Activated naive CD8-positive, alpha-beta T cell treated with anti-CD3 and anti-CD28 coated beads, Interleukin-2, amount 10 ng/mL, durations not matched to agents 7 days and 5 days (primary cell): Measurements from ENCODE around the gene GPS1. TPM values are rescaled to one million over a fixed set of nuclear protein-coding genes. Genes with fewer than 3 reads are reported as not detected.
"Not testable (repeated sequence)": the region's sequence is repeated elsewhere in the genome, so short reads cannot be mapped to it uniquely, and the experiment has no call there.

Experiments used
- ATAC-seq: fragments of 150-1000 bp; cut with Tn5 transposase; one replicate; pipeline ENCODE4 v1.10.0; 2021; ENCODE audit warnings: low read depth, moderate library complexity
- POLR2A ChIA-PET: fragments of 350-600 bp; sonication (Branson Sonifier 250); formaldehyde crosslinking; loops from one replicate; lab custom pipeline; 2021; ENCODE audit warnings: antibody characterized with exemption; lab: Charles Lee
- DNase-seq: peaks from one replicate; pipeline ENCODE4 v3.0.0; 2021
- H3K27ac Mint-ChIP-seq: one replicate; pipeline ENCODE4 v1.8.0; 2022; ENCODE audit warnings: mild to moderate bottlenecking, mixed read lengths
- H3K27me3 Mint-ChIP-seq: one replicate; pipeline ENCODE4 v1.8.0; 2022; ENCODE audit warnings: mild to moderate bottlenecking, moderate library complexity, mixed read lengths
- H3K36me3 Mint-ChIP-seq: one replicate; pipeline ENCODE4 v1.8.0; 2021; ENCODE audit warnings: mild to moderate bottlenecking, mixed read lengths
- H3K4me1 Mint-ChIP-seq: one replicate; pipeline ENCODE4 v1.8.0; 2021; ENCODE audit warnings: mixed read lengths
- H3K4me3 Mint-ChIP-seq: one replicate; pipeline ENCODE4 v1.8.0; 2022; ENCODE audit warnings: mild to moderate bottlenecking, moderate library complexity, mixed read lengths
- H3K9me3 Mint-ChIP-seq: one replicate; pipeline ENCODE4 v1.8.0; 2021; ENCODE audit warnings: mixed read lengths
- total RNA-seq, 2 experiments: library from RNA; stranded (reverse); gene quantifications; one replicate each; pipeline ENCODE4 v1.2.3, GENCODE V29; 2021

Gene GPS1
- total RNA-seq, 2 experiments from 2014 or later: 76.0 to 79.8 TPM

DNA sequence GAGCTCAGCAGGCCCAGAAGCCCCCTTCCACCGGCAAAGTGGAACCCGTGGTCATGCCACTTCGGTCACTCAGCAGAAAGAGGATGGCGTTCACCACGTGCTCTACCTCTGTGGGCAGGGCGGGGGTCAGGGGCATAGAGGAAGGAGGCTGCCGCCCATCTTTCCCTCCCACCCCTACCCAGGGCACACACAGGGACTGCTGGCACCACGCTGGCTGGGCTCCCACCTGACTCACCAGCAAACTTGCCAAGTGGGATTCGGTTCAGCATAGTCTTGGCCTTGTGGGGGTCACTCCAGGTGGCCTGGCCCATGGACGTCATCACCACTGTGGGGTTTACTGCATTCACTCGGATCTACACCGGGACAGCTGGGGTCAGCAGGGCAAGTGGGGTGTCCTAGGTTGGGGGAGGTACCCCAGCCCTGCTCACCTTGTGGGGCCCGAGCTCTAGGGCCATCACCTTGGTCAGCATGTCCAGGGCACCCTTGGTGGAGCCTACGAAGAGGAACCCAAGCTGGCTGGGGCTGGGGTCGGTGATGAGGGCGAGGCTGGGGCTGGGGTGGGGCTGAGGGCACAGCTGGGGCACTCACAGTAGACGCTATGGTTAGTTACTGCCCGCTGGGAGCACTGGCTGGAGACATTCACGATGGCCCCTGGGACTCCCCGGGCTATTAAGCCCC lies 15.6 kb upstream of the GPS1 start:
- POLR2A ChIA-PET: interaction anchor here (0.7 to 1.2 kb wide), 2 partner anchors 13 to 15 kb away, joined by 3 read pairs; partner anchors contain the start of genes CENPX and LRRC45

DNA sequence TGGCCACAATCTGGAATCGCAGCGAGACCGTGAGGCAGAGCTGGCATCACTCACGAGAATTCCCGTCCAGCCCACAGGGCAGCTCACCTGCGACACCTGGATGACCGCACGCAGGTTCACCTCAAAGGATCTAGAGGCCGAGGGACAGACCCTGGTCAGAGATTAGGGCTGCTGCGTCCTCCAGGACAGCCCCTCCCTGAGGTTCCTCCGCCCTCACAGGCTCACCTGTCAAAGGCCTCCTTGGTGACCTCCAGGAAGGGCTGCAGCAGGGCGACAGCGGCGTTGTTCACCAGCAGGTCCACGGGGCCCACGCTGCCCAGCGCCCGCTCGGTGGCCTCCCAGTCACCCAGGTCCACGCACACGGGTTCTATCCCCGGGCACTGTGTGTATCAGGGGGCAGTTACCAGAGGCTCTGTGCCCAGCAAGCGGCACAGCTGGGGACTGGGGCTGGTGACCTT lies 15.0 kb upstream of the GPS1 start:
- Mint-ChIP-seq H3K4me3 (peak overlapping the region; percentile 91), H3K9me3 (no peaks in the 10 kb centered on the region), H3K27ac (peak overlapping the region; percentile 54), H3K4me1 (peaks cover 20% of the 10 kb centered on the region), H3K36me3 (peaks cover 9% of the 10 kb centered on the region), H3K27me3 (no peaks in the 10 kb centered on the region)
- DNase-seq (no peak), ATAC-seq (no peak)
- POLR2A ChIA-PET: interaction anchor here (1.2 to 1.6 kb wide), 2 partner anchors 14 to 266 kb away, joined by 3 to 4 read pairs; no protein-coding TSS in a partner anchor

More for the DNA sequence above, 15.6 kb upstream of the GPS1 start:
- no peaks in the 10 kb centered on the region for H3K27me3 Mint-ChIP-seq
- peaks cover 9% of the 10 kb centered on the region for H3K36me3 Mint-ChIP-seq
- no peak for DNase-seq
- H3K4me3 Mint-ChIP-seq: peak overlapping the region; percentile 91
- no peak for ATAC-seq
- no peak overlapping the region for H3K27ac Mint-ChIP-seq
- H3K9me3 Mint-ChIP-seq: no peaks in the 10 kb centered on the region
- peaks cover 20% of the 10 kb centered on the region for H3K4me1 Mint-ChIP-seq

DNA sequence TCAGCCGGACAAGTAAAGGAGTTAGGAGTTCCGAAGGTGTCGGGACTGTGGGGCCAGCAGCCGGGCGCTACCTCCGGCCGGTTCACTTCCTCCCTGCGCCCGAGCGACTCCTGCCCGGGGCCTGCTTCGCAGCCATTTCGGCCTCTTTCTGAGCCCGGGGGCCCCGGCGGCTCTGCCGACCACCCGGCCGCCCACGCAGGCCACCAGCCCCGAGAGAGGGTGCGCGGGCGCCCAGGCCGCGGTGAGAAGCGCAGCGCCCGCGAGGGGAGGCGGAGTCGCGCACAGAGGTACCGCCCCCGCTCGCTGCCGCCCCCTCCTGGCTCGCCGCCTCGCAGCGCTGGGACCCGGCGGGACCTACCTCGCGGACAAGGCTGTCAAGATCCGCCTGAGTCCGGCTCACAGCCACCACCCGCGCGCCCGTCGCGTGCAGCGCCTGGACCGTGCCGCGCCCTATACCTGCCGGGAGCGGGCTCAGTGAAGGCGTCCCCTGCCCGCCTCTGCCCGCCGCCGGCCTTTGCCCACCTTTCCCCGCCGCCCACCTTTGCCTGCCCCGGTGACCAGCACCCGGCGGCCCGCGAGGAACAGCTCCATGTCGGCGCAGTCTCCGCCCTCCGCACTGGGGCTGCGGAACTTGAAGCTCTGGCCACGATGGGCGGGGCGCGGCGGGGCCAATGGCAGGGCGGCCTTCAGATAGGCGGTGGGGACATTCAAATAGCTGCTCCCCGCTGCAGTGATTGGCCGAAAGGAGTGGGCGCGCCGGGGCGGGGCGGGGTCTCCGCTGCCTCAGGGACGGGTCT lies 14.4 kb upstream of the GPS1 start, which contains the start of gene DCXR:
Gene DCXR (minus strand): TSS at position 606 of the 797 bp plus-strand sequence. CDS start 15 bp downstream, at position 591.
- POLR2A ChIA-PET: interaction anchor here (0.5 to 2.1 kb wide), 25 partner anchors 11 to 268 kb away, joined by 3 to 13 read pairs (median 4); partner anchors contain the start of genes ALYREF, ANAPC11, CENPX and DUS1L

DNA sequence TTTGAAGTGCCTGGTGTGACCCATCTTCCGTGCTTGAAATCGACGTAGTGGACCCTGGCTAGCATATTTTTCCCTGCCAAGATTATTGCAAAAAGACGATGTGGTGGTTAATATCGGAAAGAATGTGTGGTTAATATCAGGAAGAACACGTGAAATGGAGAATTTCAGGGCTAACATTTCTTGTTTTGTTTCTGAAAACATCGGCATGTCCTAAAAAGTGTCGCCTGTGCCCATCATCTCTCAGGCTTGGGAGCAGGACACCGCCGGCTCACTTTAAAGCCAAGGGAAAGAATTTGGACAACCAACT lies 13.9 kb upstream of the GPS1 start:
- H3K27me3 Mint-ChIP-seq: no peaks in the 10 kb centered on the region
- ATAC-seq (no peak), DNase-seq (no peak)
- no peaks in the 10 kb centered on the region for H3K9me3 Mint-ChIP-seq
- peaks cover 20% of the 10 kb centered on the region for H3K4me1 Mint-ChIP-seq
- peak overlapping the region; percentile 95 for H3K27ac Mint-ChIP-seq
- peak overlapping the region; percentile 91 for H3K4me3 Mint-ChIP-seq
- POLR2A ChIA-PET: interaction anchor here (0.5 to 2.1 kb wide), 24 partner anchors 10 to 267 kb away, joined by 3 to 13 read pairs (median 4); partner anchors contain the start of genes ALYREF, ANAPC11, CENPX and DUS1L
- peaks cover 8% of the 10 kb centered on the region for H3K36me3 Mint-ChIP-seq

More for the DNA sequence above, 14.4 kb upstream of the GPS1 start, which contains the start of gene DCXR:
- ATAC-seq: peak; percentile 95
- Mint-ChIP-seq H3K36me3 (peaks cover 9% of the 10 kb centered on the region), H3K4me3 (peak within 1 kb of the TSS; percentile 91), H3K27me3 (no peaks in the 10 kb centered on the region), H3K9me3 (no peaks in the 10 kb centered on the region), H3K27ac (peak within 1 kb of the TSS; percentile 95), H3K4me1 (peaks cover 20% of the 10 kb centered on the region)
- peak; percentile 99 for DNase-seq

DNA sequence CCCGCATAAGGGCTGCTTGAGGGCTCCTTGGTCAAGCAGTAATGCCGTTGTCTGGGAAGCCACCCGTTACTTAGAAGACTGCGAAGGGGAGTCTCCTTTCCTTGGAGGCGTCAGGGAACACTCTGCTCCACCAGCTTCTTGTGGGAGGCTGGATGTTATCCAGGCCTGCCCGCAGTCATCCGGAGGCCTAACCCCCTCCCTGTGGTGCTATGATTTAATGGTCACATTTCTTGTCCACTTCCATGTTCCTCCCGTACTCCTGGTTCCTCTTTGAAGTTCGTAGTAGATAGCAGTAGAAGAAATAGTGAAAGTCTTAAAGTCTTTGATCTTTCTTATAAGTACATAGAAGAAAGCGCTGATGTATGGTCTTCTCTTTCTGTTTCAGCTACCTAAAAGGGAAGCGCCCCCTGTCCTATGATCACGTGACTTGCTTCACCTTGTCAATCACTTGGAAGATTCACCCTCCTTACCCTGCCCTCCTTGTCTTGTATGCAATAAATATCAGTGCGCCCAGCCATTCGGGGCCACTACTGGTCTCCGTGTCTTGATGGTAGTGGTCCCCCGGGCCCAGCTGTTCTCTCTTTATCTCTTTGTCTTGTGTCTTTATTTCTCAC lies 12.8 kb upstream of the GPS1 start:
- peak overlapping the region; percentile 12 for H3K4me3 Mint-ChIP-seq
- not testable (repeated sequence) for H3K9me3 Mint-ChIP-seq, H3K36me3 Mint-ChIP-seq, H3K27ac Mint-ChIP-seq, H3K27me3 Mint-ChIP-seq, DNase-seq, ATAC-seq
- POLR2A ChIA-PET: interaction anchor here (2.1 kb wide), 1 partner anchor 112 kb away, joined by 5 read pairs; no protein-coding TSS in a partner anchor
- H3K4me1 Mint-ChIP-seq: peaks cover 20% of the 10 kb centered on the region

DNA sequence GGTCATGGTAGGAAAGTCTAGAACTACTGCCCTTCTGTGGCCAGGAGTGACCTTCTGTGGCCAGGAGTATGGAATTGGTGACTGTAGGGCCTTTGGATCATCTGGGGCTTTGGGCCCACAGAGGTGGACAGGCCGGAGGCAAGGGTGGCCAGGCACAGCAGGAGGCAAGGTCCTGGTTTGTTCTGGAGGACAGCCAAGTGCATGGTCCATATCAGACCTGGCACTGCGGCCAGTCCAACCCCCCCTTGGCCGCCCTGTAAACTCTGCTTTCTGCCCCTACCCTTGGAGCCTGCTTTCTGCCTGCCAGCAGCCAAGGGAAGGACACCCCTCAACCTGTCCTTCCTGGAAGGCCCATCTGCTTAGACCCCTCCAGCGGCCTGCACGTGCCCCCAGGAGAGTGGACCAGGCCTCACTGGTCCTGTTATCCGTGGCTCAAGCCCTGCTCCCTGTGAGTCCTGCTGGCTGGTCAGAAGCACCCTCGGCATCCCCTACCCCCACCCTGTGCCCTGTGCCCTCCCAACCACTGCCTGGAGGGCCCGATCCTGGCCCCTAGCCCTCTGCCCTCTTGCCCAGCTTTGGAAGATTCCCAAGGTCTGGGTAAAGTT lies 11.9 kb upstream of the GPS1 start:
- no peak overlapping the region for H3K27ac Mint-ChIP-seq

DNA sequence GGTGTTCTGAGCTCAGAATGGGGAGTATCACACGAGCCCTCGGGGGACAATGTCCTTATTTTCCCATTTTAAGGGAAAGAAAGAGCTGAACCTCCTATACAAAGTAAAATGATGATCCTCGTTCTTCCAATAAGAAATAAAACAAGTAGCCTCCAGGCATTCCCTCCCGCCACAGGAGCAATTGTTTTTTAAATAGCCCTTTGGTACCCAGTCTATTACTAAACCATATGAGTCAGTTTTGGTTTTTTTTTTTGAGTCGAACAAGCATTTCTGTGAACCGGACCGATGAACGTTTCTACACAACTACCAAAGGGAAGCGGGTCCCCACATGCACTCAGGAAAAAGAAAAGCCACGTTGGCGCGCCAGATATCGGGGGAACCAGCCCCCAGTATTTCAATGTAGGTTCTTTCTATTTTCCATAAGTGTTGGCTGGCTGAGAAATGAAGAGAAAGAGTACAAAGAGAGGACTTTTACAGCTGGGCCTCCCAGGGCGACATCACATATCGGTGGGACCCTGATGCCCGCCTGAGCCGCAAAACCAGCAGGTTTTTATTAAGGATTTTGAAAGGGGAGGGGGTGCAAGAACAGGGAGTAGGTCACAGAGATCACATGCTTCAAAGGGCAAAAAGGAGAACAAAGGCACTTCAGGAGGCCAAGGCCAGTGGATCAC lies 10.4 kb upstream of the GPS1 start:
- H3K27ac Mint-ChIP-seq: no peak overlapping the region

More for the DNA sequence above, 11.9 kb upstream of the GPS1 start:
- POLR2A ChIA-PET: no interaction called here
- peaks cover 7% of the 10 kb centered on the region for H3K36me3 Mint-ChIP-seq
- H3K4me1 Mint-ChIP-seq: peaks cover 20% of the 10 kb centered on the region
- no peak for DNase-seq
- no peaks in the 10 kb centered on the region for H3K9me3 Mint-ChIP-seq
- no peak overlapping the region for H3K4me3 Mint-ChIP-seq
- H3K27me3 Mint-ChIP-seq: no peaks in the 10 kb centered on the region
- ATAC-seq: no peak

DNA sequence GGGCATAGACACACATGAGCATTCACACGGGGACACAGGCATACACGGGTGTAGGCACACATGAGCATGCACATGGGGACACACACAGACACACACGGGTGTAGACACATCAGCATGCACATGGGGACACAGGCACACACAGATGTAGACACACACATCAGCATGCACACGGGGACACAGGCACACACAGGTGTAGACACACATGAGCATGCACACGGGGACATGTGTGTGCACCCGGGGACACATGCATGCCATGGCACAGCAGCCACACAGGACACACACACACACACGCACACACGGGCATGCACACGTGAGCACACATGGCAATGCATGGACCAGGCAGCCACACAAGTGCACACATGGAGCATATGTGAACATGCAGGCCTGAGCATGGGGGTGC lies 9.0 kb upstream of the GPS1 start:
- POLR2A ChIA-PET: interaction anchor here (1.0 kb wide), 1 partner anchor 54 kb away, joined by 3 read pairs; no protein-coding TSS in a partner anchor
- Mint-ChIP-seq H3K36me3 (peaks cover under 1% of the 10 kb centered on the region), H3K4me1 (peaks cover 13% of the 10 kb centered on the region), H3K4me3 (no peak overlapping the region), H3K27ac (no peak overlapping the region), H3K9me3 (no peaks in the 10 kb centered on the region), H3K27me3 (no peaks in the 10 kb centered on the region)
- ATAC-seq (no peak), DNase-seq (no peak)

More for the DNA sequence above, 10.4 kb upstream of the GPS1 start:
- DNase-seq (no peak), ATAC-seq (no peak)
- Mint-ChIP-seq H3K27me3 (no peaks in the 10 kb centered on the region), H3K4me3 (no peak overlapping the region), H3K9me3 (no peaks in the 10 kb centered on the region), H3K4me1 (peaks cover 12% of the 10 kb centered on the region), H3K36me3 (no peaks in the 10 kb centered on the region)
- POLR2A ChIA-PET: interaction anchor here (0.8 to 1.7 kb wide), 2 partner anchors 18 to 188 kb away, joined by 4 read pairs; partner anchors contain the start of genes LRRC45 and SLC16A3

DNA sequence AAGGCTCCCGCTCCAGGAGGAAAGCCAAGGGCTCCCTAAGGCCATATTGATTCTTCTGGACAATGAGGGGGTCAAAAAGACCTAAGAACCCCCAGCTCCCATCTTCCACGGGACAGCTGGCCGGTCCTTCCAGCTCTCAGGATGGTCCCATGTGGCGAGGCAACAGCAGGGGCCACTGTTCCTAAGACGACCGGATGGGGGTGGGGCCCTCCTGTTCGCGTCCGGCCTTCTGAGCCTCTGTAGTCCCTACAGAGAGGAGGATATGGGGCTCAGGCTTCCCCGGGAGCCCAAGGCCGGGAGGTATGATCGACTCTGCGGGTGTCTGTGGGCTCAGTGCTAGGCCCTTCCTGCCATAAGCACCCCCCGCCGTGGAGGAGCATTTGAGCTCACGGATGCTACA lies 8.2 kb upstream of the GPS1 start:
- DNase-seq (no peak), ATAC-seq (no peak)
- no peaks in the 10 kb centered on the region for H3K9me3 Mint-ChIP-seq
- no peak overlapping the region for H3K4me3 Mint-ChIP-seq
- peaks cover 9% of the 10 kb centered on the region for H3K4me1 Mint-ChIP-seq
- POLR2A ChIA-PET: interaction anchor here (0.7 to 1.0 kb wide), 2 partner anchors 53 to 78 kb away, joined by 3 to 5 read pairs; no protein-coding TSS in a partner anchor
- H3K36me3 Mint-ChIP-seq: peaks cover 2% of the 10 kb centered on the region
- no peak overlapping the region for H3K27ac Mint-ChIP-seq
- H3K27me3 Mint-ChIP-seq: no peaks in the 10 kb centered on the region

DNA sequence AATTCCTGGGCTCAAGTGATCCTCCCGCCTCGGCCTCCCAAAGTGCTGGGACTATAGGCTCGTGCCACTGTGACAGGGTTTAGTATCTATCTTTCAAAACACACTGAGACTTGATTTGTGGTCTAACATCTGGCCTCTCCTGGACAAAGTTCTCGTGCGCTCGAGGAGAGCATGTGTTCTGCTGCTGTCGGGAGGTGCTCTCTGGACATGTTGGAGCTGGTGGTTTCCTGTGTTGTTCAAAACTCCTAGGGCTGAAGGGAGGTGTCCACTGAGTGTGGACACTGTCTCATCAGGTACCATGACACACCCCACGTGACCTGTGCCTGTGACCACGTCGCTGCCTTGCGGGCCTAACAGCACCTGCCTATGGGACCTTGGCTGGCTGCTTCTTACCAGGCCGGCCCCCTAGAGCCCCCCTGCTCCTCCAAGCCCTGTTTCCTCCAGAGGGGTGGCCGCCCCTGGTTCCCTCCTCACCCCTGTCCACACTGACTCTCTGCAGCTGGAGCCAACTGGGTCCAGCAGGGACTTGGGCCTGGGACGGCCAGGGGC lies 5.7 kb upstream of the GPS1 start:
- H3K27me3 Mint-ChIP-seq: no peaks in the 10 kb centered on the region
- H3K27ac Mint-ChIP-seq: no peak overlapping the region
- H3K9me3 Mint-ChIP-seq: no peaks in the 10 kb centered on the region
- DNase-seq (no peak), ATAC-seq (no peak)
- H3K36me3 Mint-ChIP-seq: peaks cover 2% of the 10 kb centered on the region
- POLR2A ChIA-PET: no interaction called here
- H3K4me1 Mint-ChIP-seq: peaks cover 5% of the 10 kb centered on the region
- no peak overlapping the region for H3K4me3 Mint-ChIP-seq

DNA sequence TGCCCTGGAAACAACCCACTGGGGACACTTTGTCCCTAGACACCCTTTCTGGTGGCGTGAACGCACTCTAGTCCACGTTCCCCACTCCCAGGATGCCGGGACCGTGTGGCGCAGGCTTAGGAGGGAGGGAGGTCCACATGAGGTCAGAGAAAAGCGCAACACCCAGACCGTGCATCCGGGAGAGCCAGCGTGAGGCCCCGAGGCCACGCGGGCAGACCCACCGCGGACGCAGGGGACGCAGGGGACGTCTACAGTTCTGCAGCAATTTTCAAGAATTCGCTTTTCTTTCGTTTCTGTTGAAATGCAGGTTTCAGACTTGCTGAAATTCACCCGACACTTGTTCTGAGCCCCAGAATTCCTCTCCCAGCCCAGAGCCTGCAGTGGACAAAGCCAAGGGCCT lies 4.8 kb upstream of the GPS1 start:
- POLR2A ChIA-PET: no interaction called here
- no peak overlapping the region for H3K4me3 Mint-ChIP-seq
- H3K9me3 Mint-ChIP-seq: no peaks in the 10 kb centered on the region
- ATAC-seq (no peak), DNase-seq (no peak)
- no peak overlapping the region for H3K27ac Mint-ChIP-seq
- peaks cover 5% of the 10 kb centered on the region for H3K4me1 Mint-ChIP-seq
- no peaks in the 10 kb centered on the region for H3K27me3 Mint-ChIP-seq
- peaks cover 2% of the 10 kb centered on the region for H3K36me3 Mint-ChIP-seq

DNA sequence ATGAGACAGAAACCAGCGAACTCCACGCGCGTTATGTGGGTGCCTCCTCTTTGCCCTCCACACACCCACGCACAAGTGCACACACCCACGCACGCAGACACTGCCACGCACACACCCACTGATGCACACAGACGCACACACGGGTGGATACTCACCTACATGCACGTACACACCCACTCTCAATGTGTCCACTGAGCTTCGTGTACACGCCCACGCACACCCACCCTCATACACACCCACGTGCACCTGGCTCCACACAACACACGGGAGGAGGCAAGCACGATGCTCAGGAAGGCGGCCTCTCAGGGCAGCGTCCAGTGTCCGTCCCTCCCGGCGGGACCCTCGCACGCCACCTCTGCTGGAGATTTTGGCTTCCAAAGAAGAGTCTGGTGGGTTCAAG lies 4.3 kb upstream of the GPS1 start:
- no peak for ATAC-seq
- DNase-seq: no peak
- H3K4me3 Mint-ChIP-seq: no peak overlapping the region
- no peaks in the 10 kb centered on the region for H3K27me3 Mint-ChIP-seq
- H3K9me3 Mint-ChIP-seq: no peaks in the 10 kb centered on the region
- peaks cover 2% of the 10 kb centered on the region for H3K36me3 Mint-ChIP-seq
- POLR2A ChIA-PET: interaction anchor here (1.0 kb wide), 1 partner anchor 10 kb away, joined by 4 read pairs; the partner anchor contains the start of gene DCXR
- no peak overlapping the region for H3K27ac Mint-ChIP-seq
- H3K4me1 Mint-ChIP-seq: peaks cover 5% of the 10 kb centered on the region
